Body of pancreas (tissue), 4 donors: ENCODE measurements around the gene TLCD3B.

Source experiments
- POLR2A ChIP-seq, 3 donors: fragments of 450-650 bp; IDR thresholded peaks; one replicate each; pipeline ENCODE4 v1.6.1; 2016; ENCODE audit warnings: antibody characterized with exemption in 3 of 3, mild to moderate bottlenecking in 2 of 3
- TF ChIP-seq, protein P1 (sequence below), 7 experiments: fragments of 450-650 bp in 4 of 7; fragments of 200-600 bp in 3 of 7; sonication (generic) in 3 of 7; IDR thresholded peaks; one replicate each; pipeline ENCODE4 v1.5.1; 2016 to 2019; ENCODE audit warnings: antibody characterized with exemption in 7 of 7

DNA sequence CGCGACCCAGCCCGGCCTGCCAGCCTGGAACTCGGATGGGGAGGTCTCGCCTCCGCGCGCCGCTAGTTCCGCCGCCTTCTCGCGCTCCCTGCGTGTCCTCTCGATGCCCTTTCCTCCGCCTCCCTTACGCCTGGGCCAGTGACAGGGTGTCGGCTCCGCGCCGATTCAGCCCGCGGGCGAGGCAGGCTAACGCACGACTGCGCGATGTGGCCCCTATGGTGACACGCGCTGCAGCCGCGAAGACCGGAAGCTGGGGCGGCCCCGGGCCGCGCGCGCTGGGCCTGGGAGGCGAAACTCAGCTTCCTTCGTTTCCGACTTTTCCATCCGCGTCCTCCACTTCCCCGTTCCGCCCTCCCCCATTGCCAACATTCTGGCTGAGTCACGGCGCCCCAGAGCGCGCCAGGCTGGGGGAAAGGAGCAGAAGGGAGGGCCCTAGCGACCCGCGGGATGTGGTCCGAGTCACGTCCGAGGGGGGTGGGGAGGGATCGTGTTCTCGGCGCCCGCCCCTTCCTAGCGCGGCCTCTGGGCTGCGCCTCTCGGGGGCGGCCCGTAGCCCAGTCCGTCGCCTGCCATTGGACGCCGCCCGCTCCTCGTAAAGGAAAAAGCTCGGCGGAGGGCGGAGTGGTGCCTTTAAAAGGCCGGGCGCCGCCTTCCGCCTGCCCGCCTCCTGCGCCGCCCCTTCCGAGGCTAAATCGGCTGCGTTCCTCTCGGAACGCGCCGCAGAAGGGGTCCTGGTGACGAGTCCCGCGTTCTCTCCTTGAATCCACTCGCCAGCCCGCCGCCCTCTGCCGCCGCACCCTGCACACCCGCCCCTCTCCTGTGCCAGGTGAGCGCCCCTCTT, 34.3 kb upstream of the TLCD3B start, which contains the start of gene ALDOA:
- TF ChIP-seq, protein P1, sequence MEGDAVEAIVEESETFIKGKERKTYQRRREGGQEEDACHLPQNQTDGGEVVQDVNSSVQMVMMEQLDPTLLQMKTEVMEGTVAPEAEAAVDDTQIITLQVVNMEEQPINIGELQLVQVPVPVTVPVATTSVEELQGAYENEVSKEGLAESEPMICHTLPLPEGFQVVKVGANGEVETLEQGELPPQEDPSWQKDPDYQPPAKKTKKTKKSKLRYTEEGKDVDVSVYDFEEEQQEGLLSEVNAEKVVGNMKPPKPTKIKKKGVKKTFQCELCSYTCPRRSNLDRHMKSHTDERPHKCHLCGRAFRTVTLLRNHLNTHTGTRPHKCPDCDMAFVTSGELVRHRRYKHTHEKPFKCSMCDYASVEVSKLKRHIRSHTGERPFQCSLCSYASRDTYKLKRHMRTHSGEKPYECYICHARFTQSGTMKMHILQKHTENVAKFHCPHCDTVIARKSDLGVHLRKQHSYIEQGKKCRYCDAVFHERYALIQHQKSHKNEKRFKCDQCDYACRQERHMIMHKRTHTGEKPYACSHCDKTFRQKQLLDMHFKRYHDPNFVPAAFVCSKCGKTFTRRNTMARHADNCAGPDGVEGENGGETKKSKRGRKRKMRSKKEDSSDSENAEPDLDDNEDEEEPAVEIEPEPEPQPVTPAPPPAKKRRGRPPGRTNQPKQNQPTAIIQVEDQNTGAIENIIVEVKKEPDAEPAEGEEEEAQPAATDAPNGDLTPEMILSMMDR (IDR thresholded peaks at IDR 0.05): peak in 2 of 7 experiments; percentile 12 to 18
- peak; percentile 93 to 98 (median 97) for TF ChIP-seq POLR2A (IDR thresholded peaks at IDR 0.05)
